Inflammatory macrophage (primary cell): Measurements from ENCODE around the gene WNT4.

Source experiments
- DNase-seq, 2 donors: peaks; one replicate each; pipeline ENCODE4 v3.0.0-alpha.2; 2020 to 2022

WNT4 gene

DNA sequence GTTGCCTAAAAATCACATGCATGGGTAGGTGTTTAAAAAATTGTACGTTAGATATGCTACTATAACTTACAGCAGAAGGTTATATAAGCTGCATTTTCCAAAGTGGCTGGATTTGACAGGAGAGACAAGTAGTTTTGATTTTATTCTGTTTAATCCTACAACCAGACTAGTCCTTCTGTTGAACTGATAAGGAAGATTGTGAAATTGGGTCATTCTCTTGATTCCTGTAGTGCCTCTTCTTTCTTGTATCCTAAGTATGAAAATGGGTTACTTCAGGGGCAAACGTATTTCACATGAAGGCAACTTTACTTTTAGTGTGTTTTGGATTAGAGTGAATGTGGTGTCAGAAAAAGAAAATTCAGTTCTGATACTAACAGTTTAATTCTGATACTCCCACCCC lies 71.4 kb downstream of the WNT4 start:
- DNase-seq: no peak
